Psoas muscle (tissue), 8 donors: ENCODE data around the gene TYR. TPM values are rescaled to one million over a fixed set of nuclear protein-coding genes. Genes with fewer than 3 reads are reported as not detected.
"Not testable (repeated sequence)": the region's sequence is repeated elsewhere in the genome, so short reads cannot be mapped to it uniquely, and the experiment has no call there.

Experiments used
- ATAC-seq, 4 donors: fragments of 200-7000 bp; cut with Tn5 transposase; one replicate each; pipeline ENCODE4 v1.9.1; 2020; ENCODE audit warnings: moderate library complexity in 3 of 4, mild to moderate bottlenecking in 2 of 4
- DNase-seq, 2 donors: peaks; one replicate each; pipeline ENCODE4 v3.0.0-alpha.2; 2020
- H3K27ac ChIP-seq: fragments of 200-600 bp; one replicate; pipeline ENCODE4 v1.8.0; 2022
- H3K27me3 ChIP-seq, 3 donors: fragments of 200-600 bp in 1 of 3; one replicate each; pipeline versions ENCODE4 v1.6.1 to v1.8.0; 2013 to 2022; ENCODE audit warnings: low read length in 2 of 3, mild to moderate bottlenecking in 2 of 3, moderate library complexity in 1 of 3; ENCODE audit not compliant: insufficient read depth in 3 of 3
- H3K36me3 ChIP-seq, 2 donors: fragments of 200-600 bp in 1 of 2; one replicate each; pipeline versions ENCODE4 v1.6.1 to v1.8.0; 2013 to 2022; ENCODE audit warnings: low read depth in 1 of 2, mild to moderate bottlenecking in 1 of 2, moderate library complexity in 1 of 2; ENCODE audit not compliant: insufficient read depth in 1 of 2
- H3K4me1 ChIP-seq: fragments of 200-600 bp; one replicate; pipeline ENCODE4 v1.8.0; 2022
- H3K4me3 ChIP-seq: fragments of 200-600 bp; one replicate; pipeline ENCODE4 v1.8.0; 2022; ENCODE audit warnings: mild to moderate bottlenecking
- H3K9me3 ChIP-seq: fragments of 200-600 bp; one replicate; pipeline ENCODE4 v1.8.0; 2022
- CTCF ChIP-seq: fragments of 200-600 bp; IDR thresholded peaks from one replicate; pipeline ENCODE4 v1.8.0; 2022; ENCODE audit warnings: antibody characterized with exemption
- WGBS, 3 donors: extraction: QIAGEN DNeasy Blood & Tissue Kit; methylation state at CpG; one replicate each; pipeline versions ENCODE4 v1.1.6 to v1.1.7; 2013; 5-methylcytosine and 5-hydroxymethylcytosine counted together
- intact Hi-C, 2 donors: fragments of 100-400 bp; cut with DNase I; formaldehyde crosslinking; loops; one replicate each; pipeline versions ENCODE4 v1.11.0 to v1.14.2; 2022
- polyA plus RNA-seq, 3 donors: library from polyadenylated mRNA; stranded (reverse); fragments of 200-250 nt; gene quantifications; one replicate each; pipeline ENCODE4 v1.2.3, GENCODE V29; 2013
- total RNA-seq, 4 donors: library from RNA; stranded (reverse); fragmentation: NEBNext Ultra II Directional in 2 of 4; extraction: Animal tissue kit (Norgen Biotek cat#: 25700) in 2 of 4; gene quantifications; one replicate each; pipeline versions ENCODE4 v1.2.1 to v1.2.4, GENCODE V29; 2021 to 2023
- donor health status: healthy with polysubstance abuse.
- donor health status: DM: no; HTN: no; CAD: no; lungs with moderate emphysema.
- donor health status: Bipolar disorder and iron deficiency.
- donor health status: healthy.
- donor health status: DM: yes; HTN: yes; CAD: no.
- donor health status: DM: no; HTN: no; CAD: no.
- donor health status: DM: no; HTN: no; CAD: no.
- donor health status: DM: yes; HTN: yes; CAD: no.

TYR gene
- total and polyA plus RNA-seq, 7 donors, result not detected

DNA sequence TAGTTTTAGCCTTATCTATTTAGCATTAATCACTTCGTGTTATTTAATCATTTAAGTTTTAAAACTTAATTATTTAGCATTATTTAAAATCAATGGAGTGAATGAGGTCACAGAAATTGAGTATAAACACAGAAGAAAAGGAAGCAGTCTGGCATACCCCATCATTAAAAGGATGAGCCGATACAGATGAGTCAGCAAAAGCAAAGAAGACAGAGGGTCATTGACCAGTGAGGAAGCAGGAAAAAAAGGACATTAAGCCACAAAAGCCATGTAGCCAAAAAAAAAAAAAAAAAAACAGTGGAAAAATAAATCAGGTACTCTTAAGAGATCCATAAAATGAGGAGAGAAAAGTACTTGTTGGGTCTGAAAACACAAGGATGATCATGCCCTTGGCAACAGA lies 71.5 kb downstream of the TYR start:
- Histone ChIP-seq H3K9me3 (no peaks in the 10 kb centered on the region), H3K27me3 (no peaks in the 10 kb centered on the region), H3K36me3 (no peaks in the 10 kb centered on the region), H3K27ac (no peak overlapping the region), H3K4me3 (no peak overlapping the region), H3K4me1 (no peaks in the 10 kb centered on the region)
- no peak for TF ChIP-seq CTCF
- intact Hi-C loops, result no loop called here
- no peak for DNase-seq
- 60 to 64% (median 60%) methylated on average over 2 of the region's 2 CpGs for WGBS, 3 donors
- ATAC-seq, result no peak

- H3K4me1 ChIP-seq, ATAC-seq, intact Hi-C loops, H3K36me3 ChIP-seq, H3K27me3 ChIP-seq, H3K9me3 ChIP-seq, DNase-seq, H3K27ac ChIP-seq, H3K4me3 ChIP-seq: not testable (repeated sequence)
- 97 to 100% (median 99%) methylated on average over 1 of the region's 1 CpG for whole genome bisulfite sequencing, 3 donors
These were observed 83.8 kb downstream of the TYR start for GRCh38 chr11:89261483-89261882.

GRCh38 chr11:89267660-89268302 lies 90.1 kb downstream of the TYR start:
- TF ChIP-seq CTCF, result no peak
- H3K4me1 ChIP-seq, result no peaks in the 10 kb centered on the region
- no peaks in the 10 kb centered on the region for H3K27me3 ChIP-seq
- H3K36me3 ChIP-seq, result no peaks in the 10 kb centered on the region
- no peak overlapping the region for H3K4me3 ChIP-seq
- ATAC-seq (no peak), DNase-seq (no peak)
- 60 to 65% (median 65%) methylated on average over 2 of the region's 2 CpGs for WGBS, 3 donors
- no peak overlapping the region for H3K27ac ChIP-seq
- no peaks in the 10 kb centered on the region for H3K9me3 ChIP-seq
- intact Hi-C loops, result no loop called here

- H3K4me1 ChIP-seq, H3K27me3 ChIP-seq, H3K36me3 ChIP-seq, H3K9me3 ChIP-seq, ATAC-seq, intact Hi-C loops, H3K4me3 ChIP-seq, H3K27ac ChIP-seq, DNase-seq: not testable (repeated sequence)
- WGBS, 3 donors, result 89 to 94% (median 89%) methylated on average over 1 of the region's 1 CpG
These were observed 94.9 kb downstream of the TYR start for GRCh38 chr11:89272540-89273088.

GRCh38 chr11:89273220-89273619 lies 95.5 kb downstream of the TYR start:
- H3K36me3 ChIP-seq, H3K27ac ChIP-seq, DNase-seq, H3K9me3 ChIP-seq, intact Hi-C loops, H3K4me3 ChIP-seq, ATAC-seq, H3K27me3 ChIP-seq, H3K4me1 ChIP-seq: not testable (repeated sequence)
- WGBS, 3 donors, result 81 to 85% (median 84%) methylated on average over 2 of the region's 2 CpGs

GRCh38 chr11:89275966-89276365 lies 98.3 kb downstream of the TYR start:
- Histone ChIP-seq H3K36me3 (no peaks in the 10 kb centered on the region), H3K4me1 (no peaks in the 10 kb centered on the region), H3K27me3 (no peaks in the 10 kb centered on the region), H3K27ac (no peak overlapping the region), H3K4me3 (no peak overlapping the region), H3K9me3 (no peaks in the 10 kb centered on the region)
- DNase-seq (no peak), ATAC-seq (no peak)
- 67 to 90% (median 72%) methylated on average over 1 of the region's 1 CpG for WGBS, 3 donors
- TF ChIP-seq CTCF, result no peak
- intact Hi-C loops, result no loop called here
